H1 (cell line): ENCODE measurements around the gene FLNA. TPM values are rescaled to one million over a fixed set of nuclear protein-coding genes. Genes with fewer than 3 reads are reported as not detected.

Experiments
- CTCF ChIA-PET: fragments of 300-600 bp; sonication (Branson Sonifier 250); formaldehyde crosslinking; loops from one replicate; lab custom pipeline; 2021; ENCODE audit not compliant: partially characterized antibody; lab: Charles Lee
- POLR2A ChIA-PET: fragments of 300-600 bp; sonication (Branson Sonifier 250); formaldehyde crosslinking; loops from one replicate; lab custom pipeline; 2021; ENCODE audit warnings: inconsistent platforms; ENCODE audit not compliant: partially characterized antibody; lab: Charles Lee
- DNase-seq, 2 experiments: peaks; one replicate each; pipeline versions ENCODE4 v3.0.0 to v3.0.0-alpha.2; 2010 to 2022; ENCODE audit warnings: low spot score in 2 of 2, low read depth in 1 of 2, mixed read lengths in 1 of 2
- FAIRE-seq: peaks from 2 replicates; lab custom pipeline; 2011; peaks lifted over from hg19 to GRCh38; lab: Jason Lieb, UNC
- H2AFZ ChIP-seq: 2 replicates; pipeline ENCODE4 v1.8.1; 2012; ENCODE audit warnings: low read length, inconsistent platforms
- H2AK5ac ChIP-seq: 2 replicates; pipeline ENCODE4 v1.6.1; 2013; ENCODE audit warnings: low read depth, low read length
- H2BK120ac ChIP-seq: replicated peaks from 2 replicates; pipeline ENCODE3; 2013; ENCODE audit warnings: low read depth, low read length, inconsistent platforms
- H2BK12ac ChIP-seq: 2 replicates; pipeline ENCODE4 v1.6.1; 2013; ENCODE audit warnings: low read depth, low read length
- H2BK15ac ChIP-seq: 2 replicates; pipeline ENCODE4 v1.6.1; 2013; ENCODE audit warnings: low read length
- H2BK20ac ChIP-seq: 2 replicates; pipeline ENCODE4 v1.6.1; 2013; ENCODE audit warnings: low read length
- H2BK5ac ChIP-seq: 2 replicates; pipeline ENCODE4 v1.6.1; 2013; ENCODE audit warnings: low read depth, low read length
- H3K14ac ChIP-seq: 2 replicates; pipeline ENCODE4 v1.6.1; 2013; ENCODE audit warnings: inconsistent platforms; ENCODE audit not compliant: insufficient read length
- H3K18ac ChIP-seq: 2 replicates; pipeline ENCODE4 v1.6.1; 2013; ENCODE audit warnings: low read length; ENCODE audit errors: extremely low read depth
- H3K23ac ChIP-seq: 2 replicates; pipeline ENCODE4 v1.6.1; 2013; ENCODE audit warnings: inconsistent platforms; ENCODE audit not compliant: insufficient read length
- H3K23me2 ChIP-seq: 2 replicates; pipeline ENCODE4 v1.6.1; 2013; ENCODE audit warnings: low read depth, low read length
- H3K27ac ChIP-seq: 2 replicates; pipeline ENCODE4 v1.6.1; 2011; ENCODE audit warnings: low read depth, low read length, inconsistent platforms
- H3K27me3 ChIP-seq, 4 experiments: replicated peaks in 1 of 4; 1 replicate in 1 of 4; 2 replicates in 3 of 4; pipeline versions ENCODE4 v1.6.1 to v1.8.1; 2011 to 2013; ENCODE audit warnings: low read length in 3 of 4, mild to moderate bottlenecking in 3 of 4, inconsistent platforms in 2 of 4, mixed read lengths in 2 of 4, moderate library complexity in 1 of 4; ENCODE audit not compliant: control insufficient read depth in 3 of 4, insufficient read depth in 3 of 4; ENCODE audit errors: extremely low read depth in 1 of 4
- H3K36me3 ChIP-seq, 4 experiments: 2 replicates each; pipeline versions ENCODE4 v1.6.1 to v1.8.1; 2011 to 2013; ENCODE audit warnings: mild to moderate bottlenecking in 4 of 4, low read length in 3 of 4, moderate library complexity in 2 of 4, control low read depth in 1 of 4, inconsistent platforms in 1 of 4; ENCODE audit not compliant: insufficient read depth in 4 of 4, control insufficient read depth in 2 of 4
- H3K4ac ChIP-seq: replicated peaks from 2 replicates; pipeline ENCODE3; 2013; ENCODE audit warnings: low read length, low read depth, mixed read lengths, inconsistent platforms; ENCODE audit not compliant: insufficient read length
- H3K4me1 ChIP-seq, 4 experiments: replicated peaks in 1 of 4; 1 replicate in 1 of 4; 2 replicates in 3 of 4; pipeline versions ENCODE4 v1.6.1 to v1.8.1; 2011 to 2013; ENCODE audit warnings: low read length in 3 of 4, inconsistent platforms in 2 of 4, mixed read lengths in 1 of 4; ENCODE audit not compliant: insufficient read depth in 4 of 4, control insufficient read depth in 3 of 4
- H3K4me2 ChIP-seq, 2 experiments: 2 replicates each; pipeline versions ENCODE4 v1.6.1 to v1.8.1; 2011 to 2013; ENCODE audit warnings: low read depth in 2 of 2, low read length in 2 of 2, control low read depth in 1 of 2, inconsistent platforms in 1 of 2, mild to moderate bottlenecking in 1 of 2; ENCODE audit not compliant: insufficient read depth in 1 of 2
- H3K4me3 ChIP-seq, 4 experiments: fragments of 200-600, 300-600 bp in 1 of 4; sonication (generic), shearing (Covaris generic), sonication (Bioruptor Twin) in 1 of 4; 2 replicates each; pipeline versions ENCODE4 v1.5.1 to v1.8.1; 2011 to 2016; ENCODE audit warnings: low read length in 4 of 4, low read depth in 3 of 4, control low read depth in 2 of 4, inconsistent platforms in 2 of 4, mild to moderate bottlenecking in 2 of 4, mixed read lengths in 1 of 4, moderate library complexity in 1 of 4; ENCODE audit not compliant: insufficient read depth in 2 of 4; ENCODE audit errors: extremely low read depth in 1 of 4
- H3K56ac ChIP-seq: replicated peaks from 2 replicates; pipeline ENCODE3; 2013; ENCODE audit warnings: low read depth, mild to moderate bottlenecking, mixed read lengths, low read length, inconsistent platforms; ENCODE audit not compliant: insufficient read length
- H3K79me1 ChIP-seq: 2 replicates; pipeline ENCODE4 v1.6.1; 2013; ENCODE audit warnings: low read depth, low read length, control low read depth
- H3K79me2 ChIP-seq, 2 experiments: 2 replicates each; pipeline versions ENCODE4 v1.6.1 to v1.8.1; 2012 to 2013; ENCODE audit warnings: low read length in 2 of 2, mild to moderate bottlenecking in 2 of 2, inconsistent platforms in 1 of 2; ENCODE audit not compliant: insufficient read depth in 2 of 2, control insufficient read depth in 1 of 2
- H3K9ac ChIP-seq, 4 experiments: replicated peaks in 1 of 4; 1 replicate in 1 of 4; 2 replicates in 3 of 4; pipeline versions ENCODE4 v1.6.1 to v1.8.1; 2011 to 2013; ENCODE audit warnings: low read depth in 3 of 4, low read length in 3 of 4, control low read depth in 2 of 4, mild to moderate bottlenecking in 2 of 4, moderate library complexity in 2 of 4, inconsistent platforms in 1 of 4; ENCODE audit errors: extremely low read depth in 1 of 4
- H3K9me3 ChIP-seq, 2 experiments: 2 replicates each; pipeline versions ENCODE4 v1.6.1 to v1.8.1; 2012 to 2013; ENCODE audit warnings: mild to moderate bottlenecking in 2 of 2, moderate library complexity in 2 of 2, control low read depth in 1 of 2, inconsistent platforms in 1 of 2, low read depth in 1 of 2, low read length in 1 of 2, mixed read lengths in 1 of 2; ENCODE audit not compliant: insufficient read depth in 2 of 2
- H4K20me1 ChIP-seq, 2 experiments: replicated peaks in 1 of 2; 2 replicates each; pipeline versions ENCODE3 to v1.8.1; 2011 to 2013; ENCODE audit warnings: inconsistent platforms in 2 of 2, low read length in 2 of 2, mild to moderate bottlenecking in 1 of 2; ENCODE audit not compliant: insufficient read depth in 2 of 2, control insufficient read depth in 1 of 2
- H4K5ac ChIP-seq: 2 replicates; pipeline ENCODE4 v1.6.1; 2013; ENCODE audit warnings: low read length, low read depth, mixed read lengths, inconsistent platforms; ENCODE audit not compliant: insufficient read length
- H4K8ac ChIP-seq: 2 replicates; pipeline ENCODE4 v1.8.0; 2013; ENCODE audit warnings: mild to moderate bottlenecking, moderate library complexity, low read length, inconsistent platforms; ENCODE audit not compliant: insufficient read depth; ENCODE audit errors: extremely low read depth
- H4K91ac ChIP-seq: replicated peaks from 2 replicates; pipeline ENCODE3; 2013; ENCODE audit warnings: low read length, mixed read lengths, inconsistent platforms; ENCODE audit not compliant: insufficient read length
- BCL11A ChIP-seq, 2 experiments: IDR thresholded peaks; one replicate each; pipeline ENCODE4 v1.6.1; 2011; ENCODE audit warnings: low read depth in 2 of 2, low read length in 2 of 2, mild to moderate bottlenecking in 2 of 2
- CBX8 ChIP-seq: fragments of 300-800, 300-1000 bp; sonication (generic); IDR thresholded peaks from 2 replicates; pipeline ENCODE4 v1.7.1; 2016; ENCODE audit warnings: low read depth, low read length, borderline replicate concordance
- HDAC2 ChIP-seq, 2 experiments: fragments of 300-600 bp in 1 of 2; sonication (generic) in 1 of 2; IDR thresholded peaks; 2 replicates each; pipeline ENCODE4 v1.6.1; 2011 to 2012; ENCODE audit warnings: low read depth in 2 of 2, low read length in 2 of 2, mild to moderate bottlenecking in 2 of 2, moderate library complexity in 2 of 2, borderline replicate concordance in 1 of 2, inconsistent platforms in 1 of 2
- KDM5A ChIP-seq: fragments of 200-600 bp; IDR thresholded peaks from 2 replicates; pipeline ENCODE4 v1.7.1; 2012; ENCODE audit warnings: mild to moderate bottlenecking, low read length, inconsistent platforms, mixed read lengths
- NANOG ChIP-seq: IDR thresholded peaks from 2 replicates; pipeline ENCODE4 v1.6.1; 2011; ENCODE audit warnings: low read length, low read depth, mild to moderate bottlenecking, inconsistent platforms; ENCODE audit not compliant: insufficient read depth, poor library complexity, severe bottlenecking
- POU5F1 ChIP-seq: IDR thresholded peaks from 2 replicates; pipeline ENCODE4 v1.6.1; 2011; ENCODE audit warnings: low read depth, mild to moderate bottlenecking, low read length, moderate library complexity
- SAP30 ChIP-seq: fragments of 300-600 bp; sonication (generic); IDR thresholded peaks from 2 replicates; pipeline ENCODE4 v1.7.1; 2012; ENCODE audit warnings: low read length, moderate library complexity, mild to moderate bottlenecking, inconsistent platforms; ENCODE audit not compliant: insufficient read depth, insufficient replicate concordance
- SP1 ChIP-seq: IDR thresholded peaks from 2 replicates; pipeline ENCODE4 v1.6.1; 2011; ENCODE audit warnings: low read depth, low read length
- SP4 ChIP-seq: IDR thresholded peaks from 2 replicates; pipeline ENCODE4 v1.6.1; 2012; ENCODE audit warnings: low read length, inconsistent platforms
- SUZ12 ChIP-seq: fragments of 200-600 bp; sonication (generic); IDR thresholded peaks from 2 replicates; pipeline ENCODE4 v1.6.1; 2012; ENCODE audit warnings: mild to moderate bottlenecking, inconsistent platforms, low read length, moderate library complexity, mixed read lengths
- TAF1 ChIP-seq: IDR thresholded peaks from 2 replicates; pipeline ENCODE4 v1.6.1; 2011; ENCODE audit warnings: mild to moderate bottlenecking, low read depth, low read length
- TAF7 ChIP-seq: optimal IDR thresholded peaks from 2 replicates; pipeline ENCODE3; 2011; ENCODE audit warnings: low read depth, mild to moderate bottlenecking, inconsistent platforms, low read length, moderate library complexity, borderline replicate concordance
- YY1 ChIP-seq: IDR thresholded peaks from 2 replicates; pipeline ENCODE4 v1.6.1; 2011; ENCODE audit warnings: low read depth, mild to moderate bottlenecking, low read length
- WGBS, 2 experiments: shearing (Covaris generic) in 1 of 2; methylation state at CpG; one replicate each; pipeline versions ENCODE4 v1.1.6 to v1.1.7; 2013 to 2015; ENCODE audit warnings: low lambda C conversion rate in 2 of 2, mixed read lengths in 2 of 2, inconsistent platforms in 1 of 2, low coverage in 1 of 2, missing lambda C conversion rate in 1 of 2; ENCODE audit not compliant: insufficient replicate concordance in 2 of 2, insufficient coverage in 1 of 2, insufficient read length in 1 of 2; ENCODE audit errors: extremely low coverage in 1 of 2, missing lambda C conversion rate in 1 of 2; 5-methylcytosine and 5-hydroxymethylcytosine counted together
- polyA plus RNA-seq, 7 experiments: library from polyadenylated mRNA; depleted of rRNA in 3 of 7; stranded (reverse) in 5 of 7; unstranded in 2 of 7; fragments of >200 nt in 5 of 7; fragments of 200-250 nt in 2 of 7; gene quantifications; 1 replicate in 5 of 7; 2 replicates in 1 of 7; 4 replicates in 1 of 7; pipeline versions ENCODE4 v1.2.1 to v1.2.3, GENCODE V29; 2011 to 2013; ENCODE audit warnings: missing spikeins in 2 of 7, mixed read lengths in 2 of 7
- total RNA-seq: library from RNA; stranded (reverse); fragmentation: NEBNext Ultra II Directional; extraction: Animal tissue kit (Norgen Biotek cat#: 25700); gene quantifications from 2 replicates; pipeline ENCODE4 v1.2.1, GENCODE V29; 2021

Gene FLNA
- total and polyA plus RNA-seq, 2 of the 8 experiments (the other 6 are each of a cell fraction or from before 2014, with no cell fraction given), result 315 to 925 TPM

DNA sequence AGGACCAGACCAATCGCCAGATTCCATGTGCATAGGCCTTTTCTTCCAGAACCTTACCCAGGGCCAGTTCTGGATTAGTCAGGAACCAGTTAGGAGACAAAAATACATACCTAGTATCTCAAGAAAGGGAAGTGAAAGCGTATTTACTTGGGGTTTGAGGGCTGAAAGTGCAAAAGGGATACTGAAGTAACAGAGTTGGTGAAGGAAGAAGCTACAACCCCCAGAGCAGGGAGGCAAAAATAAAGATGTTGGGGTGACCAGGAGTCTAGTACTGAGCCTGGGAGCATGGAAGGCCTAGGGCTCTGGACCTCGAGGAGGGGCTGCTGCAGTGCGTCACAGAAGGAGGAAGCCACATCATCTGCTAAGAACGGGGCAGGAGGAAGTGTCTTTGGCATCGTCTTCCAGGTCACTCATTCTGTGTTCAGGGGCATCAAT lies 40.6 kb downstream of the FLNA start:
- DNase-seq (no peak), FAIRE-seq (no peak)
- TF ChIP-seq SUZ12 (no peak), SP4 (no peak), KDM5A (no peak), BCL11A (IDR thresholded peaks at IDR 0.05; ENCODE audit: low read depth in 2 of 2, low read length in 2 of 2) (no peak), TAF7 (no peak), POU5F1 (no peak), TAF1 (no peak), HDAC2 (IDR thresholded peaks at IDR 0.05; ENCODE audit: borderline replicate concordance in 1 of 2, low read depth in 2 of 2, low read length in 2 of 2) (no peak), SAP30 (no peak), NANOG (no peak), SP1 (no peak), YY1 (no peak), CBX8 (no peak)
- Histone ChIP-seq H3K14ac (no peak overlapping the region), H3K9ac (no peak overlapping the region), H3K4me3 (no peak overlapping the region), H3K23ac (no peak overlapping the region), H3K23me2 (no peaks in the 10 kb centered on the region), H3K9me3 (no peaks in the 10 kb centered on the region), H2AK5ac (no peak overlapping the region), H3K36me3 (no peaks in the 10 kb centered on the region), H3K18ac (no peak overlapping the region), H4K5ac (no peak overlapping the region), H3K79me2 (no peaks in the 10 kb centered on the region), H3K79me1 (no peaks in the 10 kb centered on the region), H2BK120ac (no peak overlapping the region), H3K56ac (no peak overlapping the region), H2BK12ac (no peak overlapping the region), H3K27me3 (no peaks in the 10 kb centered on the region), H3K4me1 (no peaks in the 10 kb centered on the region; a peak in 1 of 7 replicates), H4K91ac (no peak overlapping the region), H2BK20ac (no peak overlapping the region), H3K27ac (no peak overlapping the region), H3K4me2 (no peak overlapping the region), H4K8ac (no peak overlapping the region), H2BK15ac (no peak overlapping the region), H3K4ac (no peak overlapping the region), H4K20me1 (no peaks in the 10 kb centered on the region), H2AFZ (no peak overlapping the region), H2BK5ac (no peak overlapping the region)
- WGBS, 2 experiments, result 89% methylated on average over 5 of the region's 6 CpGs; no CpG with 5 or more reads in 1 of the 2 experiments
- POLR2A ChIA-PET, result no interaction called here
- CTCF ChIA-PET, result no interaction called here
